Measurements from ENCODE around the gene LMF1. TPM values are rescaled to one million over a fixed set of nuclear protein-coding genes. Genes with fewer than 3 reads are reported as not detected.

Gene LMF1
- total and polyA plus RNA-seq, 4 donors = 8.8 to 75.0 (median 28.3) TPM

- ATAC-seq (ENCODE audit: low FRiP score) (no peak), DNase-seq (no peak)
- no peaks in the 10 kb centered on the region for H3K9me3 ChIP-seq (ENCODE audit: control insufficient read depth, low read length)
- H3K4me1 ChIP-seq (ENCODE audit: control insufficient read depth in 1 of 2, insufficient read depth in 2 of 2, low read length in 2 of 2) = no peaks in the 10 kb centered on the region
- no peaks in the 10 kb centered on the region for H3K27me3 ChIP-seq (ENCODE audit: control insufficient read depth in 1 of 2, insufficient read depth in 2 of 2, low read length in 1 of 2)
- H3K27ac ChIP-seq (ENCODE audit: low read depth in 1 of 2, low read length in 2 of 2) = no peak overlapping the region
- H3K36me3 ChIP-seq (ENCODE audit: control insufficient read depth in 1 of 2, insufficient read depth in 2 of 2, low read length in 1 of 2) = no peaks in the 10 kb centered on the region
- 81 to 89% methylated on average over 20 to 22 of the region's 22 CpGs for WGBS, 2 donors
- no peak overlapping the region for H3K4me3 ChIP-seq (ENCODE audit: low read length in 2 of 2)
- intact Hi-C loops (cut with DNase I) = no loop called here
These were observed 13.4 kb upstream of the LMF1 start for GRCh38 chr16:984121-984694.

- intact Hi-C loops (cut with DNase I) = no loop called here
- no peaks in the 10 kb centered on the region for H3K4me1 ChIP-seq (ENCODE audit: control insufficient read depth in 1 of 2, insufficient read depth in 2 of 2, low read length in 2 of 2)
- no peaks in the 10 kb centered on the region for H3K36me3 ChIP-seq (ENCODE audit: control insufficient read depth in 1 of 2, insufficient read depth in 2 of 2, low read length in 1 of 2)
- no peak overlapping the region for H3K27ac ChIP-seq (ENCODE audit: low read depth in 1 of 2, low read length in 2 of 2)
- no peaks in the 10 kb centered on the region for H3K27me3 ChIP-seq (ENCODE audit: control insufficient read depth in 1 of 2, insufficient read depth in 2 of 2, low read length in 1 of 2)
- no peak for DNase-seq
- WGBS, 2 donors = 51% methylated on average over 57 to 59 of the region's 59 CpGs
- no peak overlapping the region for H3K4me3 ChIP-seq (ENCODE audit: low read length in 2 of 2)
- no peaks in the 10 kb centered on the region for H3K9me3 ChIP-seq (ENCODE audit: control insufficient read depth, low read length)
- ATAC-seq (ENCODE audit: low FRiP score) = no peak
These were observed 12.6 kb upstream of the LMF1 start for GRCh38 chr16:983044-984030.

GRCh38 chr16:982145-983043 is 11.6 kb upstream of the LMF1 start:
- H3K27me3 ChIP-seq (ENCODE audit: control insufficient read depth in 1 of 2, insufficient read depth in 2 of 2, low read length in 1 of 2) = no peaks in the 10 kb centered on the region
- intact Hi-C loops (cut with DNase I) = no loop called here

GRCh38 chr16:981695-982144 is 10.9 kb upstream of the LMF1 start, which contains the start of gene SOX8:
Gene SOX8 (plus strand): TSS chr16:981770. CDS start chr16:981923, 153 bp downstream.
- Histone ChIP-seq H3K27ac (ENCODE audit: low read depth in 1 of 2, low read length in 2 of 2) (no peak within 1 kb of the TSS), H3K27me3 (ENCODE audit: control insufficient read depth in 1 of 2, insufficient read depth in 2 of 2, low read length in 1 of 2) (no peaks in the 10 kb centered on the region), H3K36me3 (ENCODE audit: control insufficient read depth in 1 of 2, insufficient read depth in 2 of 2, low read length in 1 of 2) (no peaks in the 10 kb centered on the region), H3K9me3 (ENCODE audit: control insufficient read depth, low read length) (no peaks in the 10 kb centered on the region), H3K4me1 (ENCODE audit: control insufficient read depth in 1 of 2, insufficient read depth in 2 of 2, low read length in 2 of 2) (no peaks in the 10 kb centered on the region), H3K4me3 (ENCODE audit: low read length in 2 of 2) (peak within 1 kb of the TSS; percentile 33 to 43)
- DNase-seq (peak in 1 of 2 donors; percentile 66), ATAC-seq (ENCODE audit: low FRiP score) (no peak)
- intact Hi-C loops (cut with DNase I) = no loop called here
- WGBS, 2 donors = 1 to 2% methylated on average over 31 to 80 of the region's 80 CpGs

More at GRCh38 chr16:982145-983043, 11.6 kb upstream of the LMF1 start:
- ATAC-seq (ENCODE audit: low FRiP score) (no peak), DNase-seq (no peak)
- H3K9me3 ChIP-seq (ENCODE audit: control insufficient read depth, low read length) = no peaks in the 10 kb centered on the region
- 9% methylated on average over 63 to 76 of the region's 76 CpGs for WGBS, 2 donors
- H3K36me3 ChIP-seq (ENCODE audit: control insufficient read depth in 1 of 2, insufficient read depth in 2 of 2, low read length in 1 of 2) = no peaks in the 10 kb centered on the region
- no peak overlapping the region for H3K27ac ChIP-seq (ENCODE audit: low read depth in 1 of 2, low read length in 2 of 2)
- H3K4me3 ChIP-seq (ENCODE audit: low read length in 2 of 2) = no peak overlapping the region
- no peaks in the 10 kb centered on the region for H3K4me1 ChIP-seq (ENCODE audit: control insufficient read depth in 1 of 2, insufficient read depth in 2 of 2, low read length in 2 of 2)

- no peak for ATAC-seq (ENCODE audit: low FRiP score)
- no peak for DNase-seq
- 2 to 3% methylated on average over 11 to 31 of the region's 31 CpGs for WGBS, 2 donors
- Histone ChIP-seq H3K27ac (ENCODE audit: low read depth in 1 of 2, low read length in 2 of 2) (no peak overlapping the region), H3K4me3 (ENCODE audit: low read length in 2 of 2) (peak overlapping the region; percentile 33 to 43), H3K9me3 (ENCODE audit: control insufficient read depth, low read length) (no peaks in the 10 kb centered on the region), H3K36me3 (ENCODE audit: control insufficient read depth in 1 of 2, insufficient read depth in 2 of 2, low read length in 1 of 2) (no peaks in the 10 kb centered on the region), H3K4me1 (ENCODE audit: control insufficient read depth in 1 of 2, insufficient read depth in 2 of 2, low read length in 2 of 2) (no peaks in the 10 kb centered on the region), H3K27me3 (ENCODE audit: control insufficient read depth in 1 of 2, insufficient read depth in 2 of 2, low read length in 1 of 2) (no peaks in the 10 kb centered on the region)
- intact Hi-C loops (cut with DNase I) = no loop called here
These were observed 9.7 kb upstream of the LMF1 start for GRCh38 chr16:980595-980854.

GRCh38 chr16:979859-980594 is 9.2 kb upstream of the LMF1 start:
- no peak overlapping the region for H3K27ac ChIP-seq (ENCODE audit: low read depth in 1 of 2, low read length in 2 of 2)
- ATAC-seq (ENCODE audit: low FRiP score) (no peak), DNase-seq (peak in 1 of 2 donors; percentile 35)
- no peaks in the 10 kb centered on the region for H3K4me1 ChIP-seq (ENCODE audit: control insufficient read depth in 1 of 2, insufficient read depth in 2 of 2, low read length in 2 of 2)
- intact Hi-C loops (cut with DNase I) = loop anchor here in 1 of 2 donors (5.0 to 10.0 kb wide), 2 partner anchors 37 to 265 kb away; partner anchors contain the start of gene METRN
- no peak overlapping the region for H3K4me3 ChIP-seq (ENCODE audit: low read length in 2 of 2)
- WGBS, 2 donors = 46 to 49% methylated on average over 57 to 63 of the region's 63 CpGs
- no peaks in the 10 kb centered on the region for H3K27me3 ChIP-seq (ENCODE audit: control insufficient read depth in 1 of 2, insufficient read depth in 2 of 2, low read length in 1 of 2)
- no peaks in the 10 kb centered on the region for H3K36me3 ChIP-seq (ENCODE audit: control insufficient read depth in 1 of 2, insufficient read depth in 2 of 2, low read length in 1 of 2)
- H3K9me3 ChIP-seq (ENCODE audit: control insufficient read depth, low read length) = no peaks in the 10 kb centered on the region

- no peaks in the 10 kb centered on the region for H3K9me3 ChIP-seq (ENCODE audit: control insufficient read depth, low read length)
- ATAC-seq (ENCODE audit: low FRiP score) = no peak
- DNase-seq = peak in 1 of 2 donors; percentile 74
- 94 to 95% methylated on average over 14 of the region's 14 CpGs for WGBS, 2 donors
- no peaks in the 10 kb centered on the region for H3K36me3 ChIP-seq (ENCODE audit: control insufficient read depth in 1 of 2, insufficient read depth in 2 of 2, low read length in 1 of 2)
- H3K27ac ChIP-seq (ENCODE audit: low read depth in 1 of 2, low read length in 2 of 2) = no peak overlapping the region
- no peaks in the 10 kb centered on the region for H3K4me1 ChIP-seq (ENCODE audit: control insufficient read depth in 1 of 2, insufficient read depth in 2 of 2, low read length in 2 of 2)
- intact Hi-C loops (cut with DNase I) = loop anchor here in 1 of 2 donors (5.0 to 10.0 kb wide), 2 partner anchors 38 to 264 kb away; partner anchors contain the start of gene METRN
- H3K27me3 ChIP-seq (ENCODE audit: control insufficient read depth in 1 of 2, insufficient read depth in 2 of 2, low read length in 1 of 2) = no peaks in the 10 kb centered on the region
- H3K4me3 ChIP-seq (ENCODE audit: low read length in 2 of 2) = no peak overlapping the region
These were observed 8.4 kb upstream of the LMF1 start for GRCh38 chr16:979147-979546.

GRCh38 chr16:978403-978802 is 7.6 kb upstream of the LMF1 start:
- DNase-seq (peak; percentile 42 to 74), ATAC-seq (ENCODE audit: low FRiP score) (no peak)
- intact Hi-C loops (cut with DNase I) = loop anchor here in 1 of 2 donors (5.0 to 10.0 kb wide), 2 partner anchors 39 to 264 kb away; partner anchors contain the start of gene METRN
- no peaks in the 10 kb centered on the region for H3K27me3 ChIP-seq (ENCODE audit: control insufficient read depth in 1 of 2, insufficient read depth in 2 of 2, low read length in 1 of 2)
- H3K4me3 ChIP-seq (ENCODE audit: low read length in 2 of 2) = no peak overlapping the region
- H3K9me3 ChIP-seq (ENCODE audit: control insufficient read depth, low read length) = no peaks in the 10 kb centered on the region
- H3K27ac ChIP-seq (ENCODE audit: low read depth in 1 of 2, low read length in 2 of 2) = no peak overlapping the region
- H3K36me3 ChIP-seq (ENCODE audit: control insufficient read depth in 1 of 2, insufficient read depth in 2 of 2, low read length in 1 of 2) = no peaks in the 10 kb centered on the region
- H3K4me1 ChIP-seq (ENCODE audit: control insufficient read depth in 1 of 2, insufficient read depth in 2 of 2, low read length in 2 of 2) = no peaks in the 10 kb centered on the region
- 82 to 83% methylated on average over 9 of the region's 9 CpGs for WGBS, 2 donors

All from aorta (tissue), 5 donors.